NCI-H146 treated with DMSO at 0.1 percent for 48 hours (cell line): ENCODE measurements around the gene CCDC57.
A peak's percentile ranks its signal among the peaks of the same experiment; 100 is the strongest.
"Not testable (repeated sequence)": the region's sequence is repeated elsewhere in the genome, so short reads cannot be mapped to it uniquely, and the experiment has no call there.

ENCODE experiments used
- DNase-seq: peaks from one replicate; lab custom pipeline; 2025; ENCODE audit not compliant: unreplicated experiment; lab: John Stamatoyannopoulos, UW

CCDC57 gene

DNA sequence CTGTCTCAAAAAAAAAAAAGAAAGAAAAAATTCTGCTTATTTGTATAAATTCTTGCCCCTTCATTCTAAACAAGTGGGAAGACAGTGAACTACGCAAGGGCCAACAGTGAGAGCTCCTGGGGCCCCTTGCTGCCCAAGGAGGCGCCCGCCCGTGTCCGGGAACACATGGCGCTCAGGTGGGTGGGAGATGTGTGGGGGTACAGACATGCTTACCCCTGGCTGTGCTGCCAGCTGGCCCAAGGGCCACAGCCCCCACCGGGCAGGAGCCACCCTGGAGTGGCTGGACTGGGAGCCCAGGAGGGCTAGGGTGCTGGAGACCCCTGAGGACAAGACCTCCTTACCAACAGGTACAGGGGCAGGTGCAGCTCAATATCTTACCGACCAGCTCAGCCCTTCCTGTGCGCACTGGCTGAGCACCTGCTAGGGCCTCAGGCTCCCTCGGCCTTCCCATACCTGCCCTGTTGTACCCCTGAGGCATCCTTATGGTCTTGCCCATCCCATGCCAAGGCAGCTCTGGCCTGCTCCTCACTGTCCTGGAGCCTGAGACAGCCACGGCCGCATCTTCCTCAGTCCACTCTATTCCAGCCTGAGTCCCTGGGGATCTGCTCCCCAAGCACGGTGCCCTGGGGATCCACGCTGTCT is 56.2 kb downstream of the CCDC57 start:
- no peak for DNase-seq

DNA sequence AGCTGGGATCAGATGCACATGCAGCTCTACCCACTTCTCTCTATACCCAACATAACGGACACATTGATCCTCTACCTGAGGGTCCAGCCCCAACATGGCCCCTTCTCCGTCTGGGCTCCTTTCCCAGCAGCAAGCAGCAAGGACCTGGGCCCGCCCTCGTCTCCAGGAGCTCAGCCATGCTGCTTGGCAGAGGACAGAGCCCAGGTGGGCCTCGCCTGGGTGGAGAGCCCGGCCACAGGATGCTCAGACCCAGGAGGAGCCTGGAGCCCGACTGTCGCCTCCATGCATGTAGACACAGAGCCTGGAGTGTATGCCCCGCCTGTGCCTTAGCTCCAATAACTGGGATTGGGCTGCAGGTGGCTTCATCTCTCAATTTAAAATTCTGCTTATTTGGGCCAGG is 57.0 kb downstream of the CCDC57 start:
- DNase-seq: no peak

DNA sequence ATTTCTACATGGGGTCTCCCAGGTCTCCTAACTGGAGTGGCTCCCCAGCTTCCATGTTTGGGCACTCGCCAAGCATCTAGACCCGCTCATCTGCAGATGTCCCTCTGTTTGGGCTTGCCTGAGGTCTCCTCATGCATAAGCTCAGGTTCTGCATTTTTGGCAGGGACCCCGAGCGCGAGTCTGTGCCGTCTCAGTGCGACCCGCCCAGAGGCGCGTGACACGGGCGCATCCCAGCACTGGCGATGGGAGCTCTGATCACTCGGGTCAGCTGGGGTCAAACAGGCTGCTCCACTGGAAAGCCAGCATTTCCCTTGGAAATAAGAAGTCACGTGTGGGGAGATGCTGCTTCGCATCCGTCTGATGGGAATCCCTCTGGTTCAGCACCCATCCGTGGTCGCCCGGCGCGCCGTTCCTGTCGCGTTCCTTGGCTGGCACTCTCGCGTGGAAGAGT is 57.7 kb downstream of the CCDC57 start:
- DNase-seq: no peak

DNA sequence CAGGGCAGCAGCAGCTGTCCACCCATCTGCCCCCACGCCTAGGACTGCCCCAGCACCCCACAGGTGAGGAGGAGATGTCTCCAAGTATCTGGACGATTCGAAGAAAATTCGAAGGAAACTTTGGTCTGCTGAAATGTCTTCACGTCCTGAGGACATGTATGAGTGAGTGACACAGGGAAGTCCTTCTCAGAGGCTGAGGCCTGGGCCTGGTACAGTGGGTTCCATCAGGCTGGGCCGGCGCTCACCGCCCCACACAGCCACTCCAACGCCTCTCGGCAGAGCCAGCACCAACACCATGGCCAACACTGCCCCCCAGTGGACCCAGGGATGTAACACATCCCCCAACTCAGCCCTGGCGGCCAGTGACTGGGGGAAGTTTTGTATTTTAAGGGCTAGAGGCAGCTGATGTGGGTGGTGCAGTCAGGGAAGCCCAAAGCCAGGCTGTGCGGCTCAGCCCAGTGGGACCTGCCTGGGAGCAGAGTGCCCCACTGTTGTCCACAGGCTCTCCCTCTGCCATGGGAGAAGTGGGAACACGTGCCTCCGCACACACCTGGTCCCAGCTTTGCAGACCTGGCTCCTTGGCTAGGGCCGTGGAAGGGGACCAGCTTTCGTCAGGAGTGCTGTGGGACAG is 58.8 kb downstream of the CCDC57 start:
- peak; percentile 4 for DNase-seq

DNA sequence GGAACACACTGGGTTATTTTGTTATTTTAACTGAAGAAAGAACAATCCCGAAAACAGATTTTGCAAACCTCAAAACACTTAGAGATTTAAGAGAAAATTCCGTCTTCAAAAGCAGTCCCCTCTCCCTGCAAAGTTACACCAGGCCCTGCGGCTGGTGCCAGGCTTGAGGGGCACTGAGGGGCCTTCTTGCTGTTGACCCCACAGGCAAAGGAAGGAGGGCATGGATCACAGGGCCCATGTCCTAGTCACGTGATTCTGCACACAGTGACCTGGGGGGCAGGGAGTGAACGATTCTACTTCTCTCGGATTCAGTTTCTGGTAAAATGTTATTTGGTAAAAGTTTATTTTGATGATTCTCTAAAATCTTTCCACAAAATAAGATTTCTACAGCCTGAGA is 59.3 kb downstream of the CCDC57 start:
- no peak for DNase-seq

DNA sequence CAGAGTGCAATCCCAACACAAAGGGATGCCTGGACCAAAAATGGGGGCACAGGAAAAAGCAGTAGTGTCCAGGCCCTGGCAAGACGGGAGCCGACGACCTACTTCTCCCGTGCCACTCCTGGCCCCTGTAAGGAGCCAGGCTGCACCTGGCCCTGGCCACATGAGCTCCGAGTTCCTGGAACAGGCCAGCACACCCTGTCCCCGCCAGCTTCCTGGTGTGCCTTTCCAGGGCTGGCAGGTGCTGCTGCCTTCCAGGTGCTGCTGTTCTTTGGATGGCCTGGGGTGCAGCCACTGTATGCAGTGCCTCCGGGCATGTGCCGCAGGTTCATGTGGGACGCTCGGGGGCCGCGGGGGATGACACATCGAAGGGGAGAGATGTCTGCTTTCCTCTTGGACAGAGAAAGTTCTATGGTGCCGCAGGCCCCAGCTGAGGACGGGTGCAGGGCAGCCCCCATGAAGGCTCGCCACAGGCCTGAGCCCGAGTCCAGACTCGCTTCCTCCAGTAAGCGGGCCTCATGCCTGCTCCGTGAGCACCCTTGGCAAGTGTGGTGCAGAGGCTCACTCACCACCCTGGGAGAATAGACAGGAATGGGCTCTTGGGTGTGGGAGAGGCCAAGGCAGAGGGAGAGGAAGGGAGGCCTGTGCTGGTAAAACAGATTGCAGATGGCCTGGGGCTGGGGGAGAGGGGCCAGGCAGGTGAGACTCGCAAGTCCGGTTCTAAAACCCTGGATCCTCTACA is 59.9 kb downstream of the CCDC57 start:
- DNase-seq: no peak

DNA sequence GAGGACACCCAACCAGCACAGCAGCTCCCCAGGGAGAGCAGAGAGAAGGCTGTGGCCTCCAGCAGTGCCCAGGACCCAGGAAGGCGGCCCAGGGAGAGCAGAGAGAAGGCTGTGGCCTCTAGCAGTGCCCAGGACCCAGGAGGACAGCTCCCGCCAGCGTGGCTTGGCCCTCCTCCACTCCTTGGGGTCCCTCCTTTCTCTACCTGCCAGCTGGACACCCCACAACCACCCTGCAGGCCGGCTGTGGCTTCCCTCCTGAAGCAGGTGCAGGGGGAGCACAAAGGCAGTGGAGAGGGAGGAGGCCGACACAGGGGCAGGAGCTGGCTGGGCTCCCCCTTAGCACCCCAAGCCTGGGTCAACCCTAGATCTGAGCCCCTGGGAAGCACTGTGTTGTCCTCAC is 60.5 kb downstream of the CCDC57 start:
- no peak for DNase-seq

DNA sequence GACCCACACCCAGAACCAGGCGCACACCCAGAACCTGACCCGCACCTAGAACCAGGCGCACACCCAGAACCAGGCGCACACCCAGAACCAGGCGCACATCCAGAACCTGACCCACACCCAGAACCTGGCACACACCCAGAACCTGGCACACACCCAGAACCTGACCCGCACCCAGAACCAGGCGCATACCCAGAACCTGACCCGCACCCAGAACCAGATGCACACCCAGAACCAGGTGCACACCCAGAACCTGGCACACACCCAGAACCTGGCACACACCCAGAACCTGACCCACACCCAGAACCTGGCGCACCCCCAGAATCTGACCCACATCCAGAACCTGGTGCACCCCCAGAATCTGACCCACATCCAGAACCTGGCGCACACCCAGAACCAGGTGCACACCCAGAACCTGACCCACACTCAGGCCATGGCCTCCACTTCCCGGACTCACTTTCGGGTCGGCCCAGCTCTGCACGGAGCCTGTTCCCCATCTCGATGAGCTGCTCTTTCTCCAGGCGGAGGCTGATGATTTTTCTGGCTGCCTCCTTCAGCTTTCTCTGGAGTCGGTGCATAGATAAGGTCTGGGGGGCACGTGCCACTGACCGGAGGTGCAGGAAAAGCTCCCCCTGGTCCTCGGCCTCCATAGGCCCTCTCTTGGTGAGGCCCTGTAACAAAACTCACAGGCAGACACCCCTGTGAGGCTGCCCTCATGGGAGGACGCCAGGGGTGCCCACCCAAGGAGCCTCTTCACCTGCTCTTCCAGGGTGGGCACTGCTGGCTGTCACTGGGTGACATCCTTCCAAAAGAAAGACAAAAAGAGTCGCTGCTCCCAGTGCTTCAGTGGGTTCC is 61.3 kb downstream of the CCDC57 start:
- DNase-seq: no peak

DNA sequence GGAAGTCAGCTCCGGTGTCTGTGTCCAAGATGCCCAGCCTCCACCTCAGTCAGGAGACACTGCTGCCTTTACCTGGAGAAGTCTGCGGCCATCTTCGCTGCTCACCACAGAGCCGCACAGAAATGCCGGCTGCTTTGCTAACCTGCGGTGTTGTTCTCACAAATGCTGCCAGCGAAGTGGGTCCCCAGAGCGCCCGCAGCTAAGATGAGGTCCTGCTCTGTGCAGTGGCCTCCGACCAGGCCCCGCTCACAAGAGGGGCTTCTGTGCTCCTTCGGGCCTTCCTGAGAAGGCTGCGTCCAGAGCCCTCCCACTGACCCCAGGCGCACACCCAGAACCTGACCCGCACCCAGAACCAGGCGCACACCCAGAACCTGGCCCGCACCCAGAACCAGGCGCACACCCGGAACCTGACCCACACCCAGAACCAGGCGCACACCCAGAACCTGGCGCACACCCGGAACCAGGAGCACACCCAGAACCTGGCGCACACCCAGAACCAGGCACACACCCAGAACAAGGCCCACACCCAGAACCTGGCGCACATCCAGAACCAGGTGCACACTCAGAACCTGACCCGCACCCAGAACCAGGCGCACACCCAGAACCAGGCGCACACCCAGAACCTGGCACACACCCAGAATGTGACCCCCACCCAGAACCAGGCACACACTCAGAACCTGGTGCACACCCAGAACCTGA is 63.1 kb downstream of the CCDC57 start:
- no peak for DNase-seq

DNA sequence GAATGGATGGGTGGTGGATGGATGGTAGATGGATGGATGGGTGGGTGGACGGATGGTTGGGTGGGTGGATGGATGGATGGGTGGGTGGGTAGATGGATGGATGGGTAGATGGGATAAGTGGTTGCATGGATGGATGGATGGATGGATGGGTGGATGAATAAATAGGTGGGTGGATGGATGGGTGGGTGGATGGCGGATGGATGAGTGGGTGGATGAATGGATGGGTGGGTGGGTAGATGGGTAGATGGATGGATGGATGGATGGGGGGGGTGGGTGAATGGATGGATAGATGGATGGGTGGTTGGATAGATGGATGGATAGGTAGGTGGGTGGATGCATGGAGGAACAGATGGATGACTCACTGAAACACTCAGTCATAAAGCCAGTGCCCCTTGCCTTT is 63.6 kb downstream of the CCDC57 start:
- DNase-seq: no peak

DNA sequence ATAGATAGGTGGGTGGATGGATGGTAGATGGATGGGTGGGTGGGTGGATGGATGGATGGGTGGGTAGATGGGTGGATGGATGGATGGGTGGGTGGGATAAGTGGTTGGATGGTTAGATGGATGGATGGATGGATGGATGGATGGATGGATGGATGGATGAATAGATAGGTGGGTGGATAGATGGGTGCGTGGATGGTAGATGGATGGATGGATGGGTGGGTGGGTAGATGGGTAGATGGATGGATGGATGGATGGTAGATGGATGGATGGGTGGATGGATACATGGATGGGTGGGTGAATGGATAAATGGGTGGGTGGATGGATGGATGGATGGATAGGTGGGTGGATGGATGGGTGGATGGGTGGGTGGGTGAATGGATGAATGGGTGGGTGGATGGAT is 64.6 kb downstream of the CCDC57 start:
- DNase-seq: no peak

DNA sequence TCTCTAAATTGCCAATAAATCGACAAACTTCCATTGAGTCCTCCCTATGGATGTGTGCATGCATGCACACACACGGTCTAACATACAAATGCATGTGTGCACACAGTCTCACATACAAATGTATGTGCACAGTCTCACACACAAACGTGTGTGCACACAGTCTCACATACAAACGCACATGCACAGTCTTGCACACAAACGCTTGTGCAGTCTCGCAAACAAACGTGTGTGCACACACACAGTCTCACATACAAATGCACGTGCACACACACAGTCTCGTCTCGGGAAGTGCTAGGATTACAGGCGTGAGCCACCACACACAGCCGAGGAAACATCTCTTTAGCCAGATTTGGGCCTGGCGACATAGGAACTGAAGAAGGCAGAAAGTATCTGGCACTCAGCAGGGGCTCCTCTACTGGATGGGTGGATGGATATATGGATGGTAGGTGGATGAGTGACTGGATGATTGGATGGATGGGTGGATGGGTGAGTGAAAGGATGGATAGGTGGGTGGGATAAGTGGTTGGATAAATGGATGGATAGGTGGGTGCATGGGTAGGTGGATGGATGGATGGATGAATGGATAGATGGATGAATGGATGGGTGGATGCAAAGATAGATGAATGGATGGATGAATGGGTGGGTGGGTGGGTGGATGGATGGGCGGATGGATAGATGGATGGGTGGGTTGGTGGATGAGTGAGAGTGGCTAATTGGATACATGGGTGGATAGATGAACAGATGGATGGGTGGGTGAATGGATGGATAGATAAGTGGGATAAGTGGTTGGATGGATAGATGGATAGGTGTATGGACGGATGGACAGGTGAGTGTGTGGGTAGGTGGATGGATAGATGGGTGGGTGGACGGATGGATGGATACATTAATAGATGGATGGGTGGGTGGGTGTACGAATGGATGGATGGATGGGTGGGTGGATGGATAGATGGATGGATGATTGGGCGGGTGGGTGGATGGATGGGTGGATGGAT is 65.7 kb downstream of the CCDC57 start:
- no peak for DNase-seq

DNA sequence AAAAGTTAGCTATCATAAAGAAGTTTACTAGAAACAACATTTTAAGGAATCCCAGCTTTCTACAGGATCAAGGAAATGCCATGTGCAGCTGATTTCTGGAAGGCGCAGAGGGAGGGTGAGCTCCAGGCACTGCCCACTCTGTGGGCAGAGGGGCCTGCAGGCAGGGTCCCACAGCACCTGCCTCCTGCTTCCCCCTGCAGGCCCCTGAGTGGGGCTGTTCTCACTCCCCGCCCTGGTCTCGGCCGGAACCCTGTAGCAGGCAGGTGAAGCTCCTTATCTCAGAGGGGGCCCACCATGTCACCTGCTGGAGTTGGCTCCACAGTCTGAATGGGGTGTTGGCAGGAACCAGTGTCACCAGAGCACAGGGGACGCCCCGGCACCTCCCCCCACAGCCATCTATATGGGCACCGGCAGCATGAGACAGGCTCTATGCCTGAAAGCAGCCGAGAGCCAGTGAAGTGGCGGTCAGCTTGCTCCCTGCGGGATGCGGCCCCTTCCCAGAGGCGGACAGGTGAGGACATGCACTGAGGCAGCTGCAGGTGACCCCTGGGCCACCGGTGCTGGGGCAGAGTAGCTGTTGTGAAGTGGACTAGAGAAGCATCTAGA is 67.0 kb downstream of the CCDC57 start:
- no peak for DNase-seq

DNA sequence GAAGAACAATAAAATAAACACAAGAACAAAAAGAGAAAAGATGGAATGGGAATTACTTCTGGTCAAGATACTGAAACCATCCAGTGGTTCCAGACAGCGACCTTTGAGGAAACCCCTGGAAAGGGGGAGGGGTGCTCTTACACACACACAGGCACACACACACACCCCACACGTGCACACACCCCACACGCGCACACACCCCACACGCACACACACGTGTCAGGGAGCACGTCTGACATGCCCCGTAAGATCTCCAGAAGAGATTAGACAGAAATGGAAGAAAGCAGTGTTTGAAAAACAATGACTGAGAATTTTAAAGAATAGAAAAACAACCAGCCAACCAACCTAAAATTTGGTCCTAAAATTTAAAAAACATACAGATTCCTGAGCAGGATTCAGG is 69.3 kb downstream of the CCDC57 start:
- DNase-seq: no peak

DNA sequence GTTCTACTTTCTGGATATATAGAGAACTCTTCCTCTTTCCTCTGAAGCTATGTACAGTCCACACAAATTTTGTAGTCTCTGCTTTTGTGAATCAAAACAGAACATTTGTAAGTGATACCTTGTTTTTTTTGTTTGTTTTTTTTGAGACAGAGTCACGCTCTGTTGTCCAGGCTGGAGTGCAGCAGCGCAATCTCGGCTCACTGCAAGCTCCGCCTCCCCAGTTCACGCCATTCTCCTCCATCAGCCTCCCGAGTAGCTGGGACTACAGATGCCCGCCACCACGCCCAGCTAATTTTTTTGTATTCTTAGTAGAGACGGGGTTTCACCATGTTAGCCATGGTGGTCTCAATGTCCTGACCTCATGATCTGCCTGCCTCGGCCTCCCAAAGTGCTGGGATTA is 72.7 kb downstream of the CCDC57 start:
- DNase-seq: not testable (repeated sequence)

DNA sequence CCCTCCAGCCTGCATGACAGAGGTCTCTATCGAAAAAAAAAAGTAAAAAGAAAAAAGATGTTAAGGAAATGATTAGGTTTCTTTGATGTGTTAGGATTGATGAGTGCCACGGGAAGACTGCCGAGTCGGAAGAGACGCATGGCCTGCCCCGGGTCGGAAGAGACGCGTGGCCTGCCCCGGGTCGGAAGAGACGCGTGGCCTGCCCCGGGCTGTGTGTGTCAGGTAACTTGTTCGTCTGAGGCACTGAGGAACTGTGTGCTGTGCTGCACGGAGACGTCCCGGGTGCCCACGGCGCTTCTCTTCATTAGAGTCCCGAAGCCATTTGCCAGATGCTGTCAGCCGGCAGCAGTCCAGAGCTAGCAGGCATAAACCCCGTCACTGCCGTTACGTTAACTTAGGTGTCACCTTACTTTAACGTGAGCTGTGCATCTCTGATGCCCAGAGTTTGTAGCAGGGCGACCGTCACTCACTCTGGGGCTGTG is 74.1 kb downstream of the CCDC57 start:
- DNase-seq: no peak

DNA sequence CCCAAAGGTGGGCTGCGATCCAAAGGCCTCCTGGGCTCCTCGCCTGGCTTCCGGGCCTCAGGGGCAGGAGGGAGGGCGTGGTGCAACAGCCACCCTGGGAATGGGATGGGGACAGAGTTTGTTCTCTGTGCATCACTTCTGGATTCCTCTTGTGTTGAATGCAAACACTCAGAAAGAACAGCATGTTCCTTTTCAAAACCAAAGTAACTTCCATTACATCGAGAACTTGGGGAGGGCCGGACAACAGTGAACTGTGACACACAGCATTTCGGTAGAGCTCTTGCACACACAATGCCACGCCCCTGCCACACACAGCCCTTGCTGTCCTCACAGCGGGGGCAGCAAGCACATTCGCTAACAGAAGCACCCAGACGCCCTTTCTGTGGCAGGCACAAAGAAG is 78.5 kb downstream of the CCDC57 start:
- DNase-seq: no peak

DNA sequence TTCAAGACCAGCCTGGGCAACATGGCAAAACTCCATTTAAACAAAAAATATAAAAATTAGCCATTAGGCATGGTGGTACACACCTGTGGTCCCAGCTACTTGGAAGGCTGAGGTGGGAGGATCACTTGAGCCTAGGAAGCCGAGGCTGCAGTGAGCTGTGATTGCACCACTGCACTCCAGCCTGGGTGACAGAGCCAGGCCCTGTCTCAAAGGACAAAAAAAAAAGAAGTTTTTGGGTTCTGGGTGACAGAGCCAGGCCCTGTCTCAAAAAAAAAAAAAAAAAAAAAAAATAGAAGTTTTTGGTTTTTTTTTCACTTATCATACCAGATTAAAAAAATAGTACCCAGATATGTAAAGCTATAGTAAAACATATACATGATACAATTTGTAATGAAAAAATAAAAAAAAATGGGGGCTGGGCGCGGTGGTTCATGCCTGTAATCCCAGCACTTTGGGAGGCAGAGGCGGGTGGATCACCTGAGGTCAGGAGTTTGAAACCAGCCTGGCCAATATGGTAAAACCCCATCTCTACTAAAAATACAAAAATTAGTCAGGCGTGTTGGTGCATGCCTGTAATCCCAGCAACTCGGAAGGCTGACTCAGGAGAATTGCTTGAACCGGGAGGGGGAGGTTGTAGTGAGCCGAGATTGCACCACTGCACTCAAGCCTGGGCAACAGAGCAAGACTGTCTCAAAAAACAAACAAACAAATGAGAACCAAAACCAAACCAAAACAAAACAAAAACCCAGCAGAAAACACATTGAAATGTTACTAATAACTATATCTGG is 79.3 kb downstream of the CCDC57 start:
- not testable (repeated sequence) for DNase-seq
